Left kidney (tissue), 2 donors: Measurements from ENCODE around the gene TSC22D3. TPM values are rescaled to one million over a fixed set of nuclear protein-coding genes. Genes with fewer than 3 reads are reported as not detected.
"Not testable (repeated sequence)": the region's sequence is repeated elsewhere in the genome, so short reads cannot be mapped to it uniquely, and the experiment has no call there.

Experiments used
- DNase-seq: peaks from one replicate; pipeline ENCODE4 v3.0.0-alpha.2; 2013
- polyA plus RNA-seq: library from polyadenylated mRNA; unstranded; fragments of 120-200 nt; gene quantifications from one replicate; pipeline ENCODE4 v1.2.1, GENCODE V29; 2013; ENCODE audit not compliant: insufficient read length

Gene TSC22D3
- polyA plus RNA-seq, 1 donor = 107 TPM

DNA sequence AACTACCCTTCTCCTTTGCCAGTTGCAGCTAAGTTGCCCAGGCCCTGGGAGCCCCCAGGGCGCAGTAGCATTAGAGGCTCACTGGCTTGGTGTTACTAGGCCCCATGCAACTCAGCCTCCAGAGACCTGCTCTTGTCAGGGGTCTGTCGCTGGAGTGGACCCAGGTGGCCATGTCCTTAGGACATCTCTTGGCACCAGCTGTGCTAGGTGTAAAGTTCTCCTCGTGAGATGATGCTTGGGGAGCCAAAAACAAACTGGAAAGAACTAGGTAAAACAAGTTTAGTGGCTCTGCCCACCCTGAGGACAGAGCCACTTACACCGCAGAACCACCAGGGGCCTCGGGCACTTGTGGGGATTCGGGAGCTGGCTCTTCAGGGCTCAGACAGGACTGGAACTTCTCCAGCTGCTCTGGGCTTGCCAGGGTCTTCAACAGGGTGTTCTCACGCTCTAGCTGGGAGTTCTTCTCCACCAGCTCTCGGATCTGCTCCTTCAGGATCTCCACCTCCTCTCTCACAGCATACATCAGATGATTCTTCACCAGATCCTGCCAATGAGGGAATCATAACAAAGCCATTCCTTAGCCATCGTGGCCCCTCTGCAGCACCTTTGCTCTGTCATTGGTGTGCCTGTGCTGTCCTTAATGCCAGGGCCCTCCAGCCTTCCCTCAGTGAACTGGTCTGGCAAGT, 61.2 kb downstream of the TSC22D3 start:
- DNase-seq = no peak

DNA sequence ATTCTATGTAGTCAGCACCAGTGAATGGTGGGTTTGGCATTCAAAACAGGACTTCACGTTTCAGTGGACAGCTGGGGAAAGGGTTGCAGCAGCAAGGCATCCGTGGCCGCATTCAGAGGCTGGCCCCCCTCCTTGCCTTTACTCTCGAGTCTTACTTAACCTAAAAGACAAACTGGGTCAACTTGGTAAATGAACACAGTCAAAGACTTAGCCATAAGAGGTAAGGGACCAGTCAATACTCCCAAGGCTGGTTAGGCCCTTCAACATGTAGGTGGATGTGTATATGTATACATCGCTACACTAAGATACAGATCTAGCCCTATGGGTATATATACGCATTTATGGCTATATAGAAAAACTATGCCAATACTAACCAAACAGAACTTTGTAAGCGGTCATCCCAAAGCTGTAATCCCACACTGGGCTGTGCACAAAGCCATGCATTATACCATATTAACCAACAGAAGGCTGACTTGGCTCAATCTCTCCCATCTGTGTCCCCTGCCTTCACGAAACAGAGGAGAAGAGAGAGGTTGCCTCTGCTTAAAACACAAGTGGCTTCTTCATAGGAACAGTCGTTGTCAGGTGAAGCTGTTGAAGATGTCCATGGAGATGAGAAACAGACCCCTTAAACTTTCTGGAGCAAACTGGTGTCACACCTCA, 61.9 kb downstream of the TSC22D3 start:
- no peak for DNase-seq

- no peak for DNase-seq
These were observed 62.4 kb downstream of the TSC22D3 start for GRCh38 chrX:107713203-107713542.

DNA sequence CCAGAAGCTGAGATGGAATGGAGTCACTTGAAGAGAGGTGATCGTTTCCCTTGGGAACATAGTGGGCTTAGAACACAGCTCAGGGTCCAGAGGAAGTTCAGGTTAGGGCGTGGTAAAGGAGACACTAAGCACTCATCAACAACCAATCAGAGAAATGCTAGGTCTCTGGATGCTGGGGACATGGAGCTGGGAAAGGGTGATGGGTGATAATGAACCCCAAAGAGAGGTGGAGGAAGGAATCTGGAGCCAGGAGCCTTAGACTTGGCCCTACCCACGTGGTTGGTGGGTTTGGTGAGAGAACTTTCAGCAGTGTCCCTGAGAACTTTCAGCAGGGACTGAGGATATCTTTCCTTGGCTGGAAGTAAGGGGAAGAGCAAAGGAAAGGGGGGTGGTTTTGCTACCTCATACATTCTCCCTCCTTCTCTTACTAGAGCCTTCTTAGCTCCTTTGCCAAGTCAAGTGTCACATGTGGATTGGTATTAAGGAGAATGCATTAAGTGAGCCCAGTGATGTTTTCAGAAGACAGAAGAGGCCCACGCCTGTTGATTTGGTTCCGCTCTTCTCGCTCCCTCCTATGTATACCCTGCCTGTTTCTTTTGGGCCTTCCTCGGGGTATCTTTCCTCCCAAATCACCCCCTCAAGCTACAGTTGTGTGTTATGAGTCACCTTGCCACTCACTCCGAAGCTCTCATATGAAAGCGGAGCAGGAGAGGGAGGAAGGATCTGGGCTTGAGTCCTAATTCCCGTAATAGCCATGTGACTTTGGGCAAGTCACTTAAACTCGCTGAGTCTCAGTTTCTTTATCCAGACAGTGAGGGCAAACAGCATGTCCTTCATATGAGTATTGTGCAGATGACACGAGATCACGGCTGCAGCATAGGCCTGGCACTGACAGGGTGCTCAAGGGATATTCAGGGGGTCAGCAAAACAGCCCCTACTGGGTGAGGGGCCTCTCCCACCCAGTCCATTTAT, 63.1 kb downstream of the TSC22D3 start:
- no peak for DNase-seq

DNA sequence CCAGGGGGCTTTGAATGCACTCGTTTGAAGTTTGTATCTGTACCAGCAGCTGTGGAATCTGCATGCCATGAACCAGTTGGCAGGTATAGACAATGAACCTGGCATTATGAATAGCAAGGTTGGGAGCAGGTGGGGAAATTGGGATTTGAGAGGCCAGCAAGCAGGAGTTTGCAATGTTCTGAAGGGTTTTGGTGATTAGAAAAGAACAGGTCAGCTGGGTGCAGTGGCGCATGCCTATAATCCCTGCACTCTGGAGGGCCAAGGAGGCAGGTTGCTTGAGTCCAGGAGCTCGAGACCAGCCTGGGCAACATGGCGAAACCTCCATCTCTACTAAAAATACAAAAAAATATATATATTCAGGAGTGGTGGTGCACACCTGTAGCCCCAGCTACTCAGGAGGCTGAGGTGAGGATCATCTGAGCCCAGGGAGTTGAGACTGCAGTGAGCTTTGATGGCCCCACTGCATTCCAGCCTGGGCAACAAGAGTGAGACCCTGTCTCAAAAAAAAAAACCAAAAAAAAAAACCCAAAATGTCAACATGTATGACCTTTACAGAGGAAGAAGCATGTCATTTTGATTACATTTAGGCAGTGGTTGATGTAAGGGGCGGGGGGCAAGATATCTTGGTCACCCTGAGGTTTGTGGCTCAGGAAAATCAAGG, 63.9 kb downstream of the TSC22D3 start:
- no peak for DNase-seq

GRCh38 chrX:107710617-107711391, 64.8 kb downstream of the TSC22D3 start:
- DNase-seq = peak; percentile 59

DNA sequence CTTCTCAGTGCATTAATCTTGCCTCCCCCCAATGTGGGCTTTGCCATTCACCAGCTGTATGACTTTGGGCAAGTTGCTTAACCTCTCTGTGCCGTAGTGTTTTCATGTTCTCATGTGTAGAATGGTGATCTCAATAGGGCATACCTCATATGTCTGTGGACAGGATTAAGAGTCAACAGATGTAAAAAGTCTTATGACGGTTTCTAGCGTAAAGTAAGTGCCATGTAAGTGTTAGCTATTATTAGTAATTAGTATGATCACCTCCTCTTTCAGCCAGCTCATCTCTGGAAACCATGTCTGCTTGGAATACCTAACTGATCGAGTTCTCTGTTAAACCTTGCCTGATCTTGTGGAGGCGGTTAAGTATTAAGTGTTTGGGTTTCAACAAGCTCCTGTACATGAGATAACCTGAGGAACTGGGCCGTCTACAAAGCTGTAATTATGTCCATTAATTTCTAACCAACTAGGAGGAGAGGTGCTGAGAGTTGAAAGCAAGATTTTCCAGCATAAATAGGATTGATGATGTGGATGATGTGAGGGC, 66.3 kb downstream of the TSC22D3 start:
- no peak for DNase-seq

- no peak for DNase-seq
These were observed 66.8 kb downstream of the TSC22D3 start for GRCh38 chrX:107708762-107709161.

- DNase-seq = no peak
These were observed 67.7 kb downstream of the TSC22D3 start for GRCh38 chrX:107707866-107708265.

- no peak for DNase-seq
These were observed 69.3 kb downstream of the TSC22D3 start for GRCh38 chrX:107706309-107706708.

GRCh38 chrX:107704587-107704986, 71.0 kb downstream of the TSC22D3 start:
- no peak for DNase-seq

DNA sequence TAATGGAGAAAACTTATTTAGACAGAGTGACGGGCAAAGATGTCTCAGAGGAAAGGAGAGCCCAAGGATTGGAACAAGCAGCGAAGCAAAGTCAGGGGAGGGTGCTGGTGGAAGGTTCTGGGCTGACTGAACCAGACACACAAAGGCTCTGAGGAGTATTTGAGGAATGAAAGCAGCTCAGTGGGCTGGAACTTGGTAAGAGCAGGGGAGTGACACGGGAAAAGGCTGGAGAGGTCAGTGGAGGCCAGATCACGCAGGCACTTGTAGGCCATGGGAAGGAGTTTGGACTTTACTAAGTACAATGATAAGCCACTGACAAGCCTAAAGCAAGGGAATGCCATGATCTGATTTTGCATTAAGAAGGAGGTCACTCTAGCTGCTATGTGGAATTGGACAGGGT, 71.4 kb downstream of the TSC22D3 start:
- DNase-seq = no peak

DNA sequence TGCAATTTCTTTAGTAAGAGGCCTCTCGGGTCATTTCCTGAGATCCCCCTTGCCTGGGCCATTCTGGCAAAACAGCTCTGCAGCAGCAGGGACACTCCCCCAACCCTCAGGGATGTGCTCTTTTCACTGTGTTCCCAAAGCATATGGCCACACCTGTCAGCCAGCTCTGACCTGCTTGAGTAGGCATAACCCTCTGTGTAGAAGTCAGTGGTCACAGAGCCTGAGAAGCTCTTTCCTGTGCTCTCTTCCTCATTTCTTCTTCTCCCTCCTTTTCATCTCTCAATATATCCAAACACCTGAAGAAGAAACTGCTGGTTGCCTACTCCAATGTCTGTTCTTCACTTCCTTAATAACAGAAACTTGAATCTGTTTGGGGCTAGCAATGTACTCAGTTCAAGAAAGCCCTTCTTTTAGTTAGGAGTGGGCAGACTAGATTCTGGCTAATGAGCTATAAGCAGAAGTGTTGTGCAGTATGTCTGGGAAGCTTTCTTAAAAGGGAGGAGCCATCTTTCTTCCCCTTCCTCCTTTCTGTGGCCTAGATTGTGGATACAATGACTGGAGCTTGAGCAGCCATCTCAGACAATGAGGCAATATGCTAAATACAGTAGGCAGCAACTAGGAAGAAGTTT, 74.0 kb downstream of the TSC22D3 start:
- no peak for DNase-seq

DNA sequence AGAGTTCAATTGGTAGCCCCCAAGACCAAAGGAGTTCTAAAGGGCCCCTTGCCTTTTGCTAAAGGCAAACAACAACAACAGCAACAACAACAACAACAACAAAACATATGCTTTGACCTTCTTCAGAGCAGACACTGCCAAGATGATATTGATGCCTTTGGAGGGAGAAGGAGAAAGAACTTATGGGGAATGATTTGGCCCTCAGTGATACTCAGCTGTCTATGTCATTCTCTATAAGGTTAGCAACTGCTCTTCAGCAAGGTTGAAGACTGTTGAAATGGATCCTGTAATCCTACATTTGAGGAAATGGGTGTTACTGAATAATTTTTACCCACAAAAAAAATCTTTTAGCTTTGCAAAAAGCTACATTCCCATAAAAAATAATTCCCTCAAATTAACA, 74.8 kb downstream of the TSC22D3 start:
- no peak for DNase-seq

GRCh38 chrX:107700317-107700774, 75.2 kb downstream of the TSC22D3 start:
- DNase-seq = no peak

- DNase-seq = no peak
These were observed 76.0 kb downstream of the TSC22D3 start for GRCh38 chrX:107699616-107700015.

DNA sequence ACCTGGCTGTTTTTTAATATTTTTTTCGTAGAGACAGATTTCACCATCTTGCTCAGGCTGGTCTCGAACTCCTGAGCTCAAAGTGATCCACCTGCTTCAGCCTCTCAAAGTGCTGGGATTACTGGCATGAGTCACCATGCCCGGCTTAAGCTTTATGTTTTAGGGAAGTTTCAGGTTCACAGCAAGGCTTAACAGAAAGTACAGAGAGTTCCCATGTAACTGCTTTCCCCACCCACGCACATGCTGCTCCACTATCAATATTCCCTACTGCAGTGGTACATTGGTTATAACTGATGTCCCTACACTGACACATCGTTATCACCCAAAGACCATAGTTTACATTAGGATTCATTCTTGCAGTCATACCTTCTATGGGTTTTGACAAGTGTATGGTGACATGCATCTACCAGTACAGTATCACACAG, 84.6 kb downstream of the TSC22D3 start:
- DNase-seq = no peak

- DNase-seq = no peak
These were observed 88.1 kb downstream of the TSC22D3 start for GRCh38 chrX:107687445-107687844.

DNA sequence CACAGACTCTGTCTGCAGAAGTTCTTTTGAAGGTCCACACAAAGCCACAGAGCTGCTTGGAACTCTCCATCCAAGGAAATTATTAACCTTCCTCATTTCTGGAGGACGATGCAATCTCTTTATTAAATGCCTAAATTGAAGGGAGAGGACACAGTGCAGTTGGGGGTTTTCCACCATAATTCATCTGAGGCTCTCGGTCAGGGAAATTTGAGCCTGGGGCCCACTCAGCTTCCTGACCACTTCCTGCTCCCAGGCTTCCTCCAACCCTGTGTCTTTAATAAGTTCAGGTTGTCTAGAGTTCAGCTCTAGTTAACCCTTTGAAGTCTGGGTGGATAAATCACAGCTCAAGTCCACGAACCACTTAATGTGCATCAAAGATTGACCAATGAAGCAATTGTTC, 88.8 kb downstream of the TSC22D3 start:
- DNase-seq = no peak

DNA sequence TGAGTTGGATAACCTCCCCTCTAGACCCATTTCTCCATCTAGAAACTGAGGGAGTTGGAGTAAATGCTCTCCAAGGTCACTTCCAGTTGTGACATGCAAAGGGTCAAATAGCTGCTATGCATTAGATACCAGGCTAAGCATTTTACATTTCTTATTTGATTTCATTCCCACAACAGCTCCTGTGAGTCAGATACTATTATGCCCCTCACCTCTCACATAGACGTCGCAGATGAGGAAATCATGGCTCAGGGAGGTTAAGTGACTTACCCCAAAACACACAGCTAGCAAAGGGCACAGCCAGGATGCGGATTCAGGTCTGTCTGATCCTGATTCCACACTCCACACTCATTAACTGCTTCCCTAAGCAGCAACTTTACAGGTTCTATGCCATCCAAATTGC, 89.6 kb downstream of the TSC22D3 start:
- DNase-seq = no peak

DNA sequence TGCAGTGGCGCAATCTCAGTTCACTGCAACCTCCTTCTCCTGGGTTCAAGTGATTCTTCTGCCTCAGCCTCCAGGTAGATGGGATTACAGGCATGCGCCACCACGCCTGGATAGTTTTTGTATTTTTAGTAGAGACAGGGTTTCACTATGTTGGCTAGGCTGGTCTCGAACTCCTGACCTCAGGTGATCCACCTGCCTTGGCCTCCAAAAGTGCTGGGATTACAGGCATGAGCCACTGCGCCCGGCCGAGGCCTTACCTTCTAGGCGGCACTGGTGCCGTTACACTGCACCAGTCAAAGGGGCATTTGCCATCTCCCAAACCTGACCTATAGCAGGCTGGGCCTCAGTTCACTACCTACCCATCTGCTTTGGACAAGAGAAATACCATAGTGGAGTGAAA, 90.0 kb downstream of the TSC22D3 start:
- DNase-seq = not testable (repeated sequence)
